22Rv1 (cell line): ENCODE measurements around the gene LCN1.
A peak's percentile ranks its signal among the peaks of the same experiment; 100 is the strongest.

Experiments used
- H3K27ac ChIP-seq: fragments of 450-650 bp; 2 replicates; pipeline ENCODE4 v1.5.1; 2017
- ZFX ChIP-seq: fragments of 450-650 bp; IDR thresholded peaks from 2 replicates; pipeline ENCODE4 v1.6.1; 2017; ENCODE audit warnings: antibody characterized with exemption, borderline replicate concordance
- TF ChIP-seq, protein P1 (sequence below): fragments of 450-650 bp; IDR thresholded peaks from 2 replicates; pipeline ENCODE4 v1.5.1; 2017; ENCODE audit warnings: mild to moderate bottlenecking

LCN1 gene

DNA sequence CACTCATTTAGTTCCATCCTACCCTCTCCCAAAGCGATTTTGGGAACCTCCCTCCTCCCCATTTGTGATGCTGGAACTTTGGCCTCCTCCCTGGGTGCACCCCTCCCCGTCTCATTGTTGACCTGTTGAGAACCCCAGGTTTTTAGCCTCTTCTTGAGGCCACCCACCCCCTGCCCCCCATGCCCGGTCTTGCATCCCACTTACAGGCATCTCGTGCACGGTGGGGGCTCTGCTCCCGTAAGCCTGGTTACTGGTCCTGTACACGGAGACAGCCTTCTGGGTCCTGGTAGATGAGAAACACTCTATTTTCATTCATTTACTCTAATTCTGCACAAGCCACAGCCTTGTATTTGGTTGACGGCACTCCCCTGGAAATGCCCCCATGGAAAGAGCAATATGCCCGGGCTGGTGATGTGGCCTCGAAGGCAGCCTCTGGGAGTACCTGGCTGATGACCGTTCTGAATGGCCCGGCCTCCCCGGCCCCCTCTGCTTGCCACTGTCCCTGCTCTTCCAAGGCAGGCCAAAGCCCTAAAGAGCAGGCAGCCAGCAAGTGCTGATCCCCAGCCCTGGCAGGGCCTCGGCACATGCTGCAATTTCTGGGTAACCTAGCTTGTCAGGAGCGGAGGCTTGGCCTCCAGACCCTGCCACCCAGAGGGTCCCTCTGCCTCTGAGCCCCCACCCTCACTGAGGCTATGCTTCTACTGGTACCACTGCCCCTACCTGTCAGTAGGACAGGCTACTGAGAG, 22.7 kb upstream of the LCN1 start:
- TF ChIP-seq, protein P1, sequence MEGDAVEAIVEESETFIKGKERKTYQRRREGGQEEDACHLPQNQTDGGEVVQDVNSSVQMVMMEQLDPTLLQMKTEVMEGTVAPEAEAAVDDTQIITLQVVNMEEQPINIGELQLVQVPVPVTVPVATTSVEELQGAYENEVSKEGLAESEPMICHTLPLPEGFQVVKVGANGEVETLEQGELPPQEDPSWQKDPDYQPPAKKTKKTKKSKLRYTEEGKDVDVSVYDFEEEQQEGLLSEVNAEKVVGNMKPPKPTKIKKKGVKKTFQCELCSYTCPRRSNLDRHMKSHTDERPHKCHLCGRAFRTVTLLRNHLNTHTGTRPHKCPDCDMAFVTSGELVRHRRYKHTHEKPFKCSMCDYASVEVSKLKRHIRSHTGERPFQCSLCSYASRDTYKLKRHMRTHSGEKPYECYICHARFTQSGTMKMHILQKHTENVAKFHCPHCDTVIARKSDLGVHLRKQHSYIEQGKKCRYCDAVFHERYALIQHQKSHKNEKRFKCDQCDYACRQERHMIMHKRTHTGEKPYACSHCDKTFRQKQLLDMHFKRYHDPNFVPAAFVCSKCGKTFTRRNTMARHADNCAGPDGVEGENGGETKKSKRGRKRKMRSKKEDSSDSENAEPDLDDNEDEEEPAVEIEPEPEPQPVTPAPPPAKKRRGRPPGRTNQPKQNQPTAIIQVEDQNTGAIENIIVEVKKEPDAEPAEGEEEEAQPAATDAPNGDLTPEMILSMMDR: no peak
- TF ChIP-seq ZFX: no peak
- no peak overlapping the region for H3K27ac ChIP-seq

DNA sequence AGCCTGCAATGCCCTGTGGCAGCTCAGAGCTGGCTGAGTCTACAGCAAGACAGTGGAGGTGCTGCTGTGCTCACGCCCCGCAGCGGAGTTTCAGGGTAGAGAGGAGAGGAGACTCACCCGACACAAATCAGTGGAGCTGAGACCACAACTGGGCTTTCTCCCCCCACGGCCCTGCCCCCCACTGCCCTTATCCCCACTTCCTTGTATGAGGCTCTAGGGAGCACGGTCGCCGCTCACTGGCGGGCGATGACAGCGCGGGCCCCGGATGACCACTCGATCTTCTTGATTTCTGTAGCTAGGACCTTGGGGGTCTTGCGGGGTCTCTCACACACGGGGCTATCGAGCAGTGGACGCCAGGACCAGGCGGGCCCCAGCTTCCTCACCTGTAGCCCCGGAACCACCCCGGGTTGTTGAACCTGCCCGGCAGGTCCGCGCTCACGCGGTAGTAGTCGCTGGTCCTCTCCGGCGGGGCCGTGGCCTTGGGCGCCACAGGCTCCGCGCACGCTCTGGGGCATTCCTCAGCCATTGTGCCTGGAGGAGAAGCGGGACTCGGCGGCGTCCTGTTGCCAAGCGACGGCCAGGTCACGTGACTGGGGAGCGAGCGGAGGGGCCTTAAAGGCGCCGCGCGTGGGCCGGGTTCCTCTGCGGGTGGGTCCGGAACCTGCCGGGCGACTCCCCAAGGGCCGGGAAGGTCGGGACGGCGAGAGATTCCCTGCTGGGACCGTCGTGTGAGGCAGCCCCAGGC, 21.7 kb upstream of the LCN1 start:
- H3K27ac ChIP-seq: peak overlapping the region; percentile 77
- no peak for TF ChIP-seq ZFX
- TF ChIP-seq, protein P1: no peak

DNA sequence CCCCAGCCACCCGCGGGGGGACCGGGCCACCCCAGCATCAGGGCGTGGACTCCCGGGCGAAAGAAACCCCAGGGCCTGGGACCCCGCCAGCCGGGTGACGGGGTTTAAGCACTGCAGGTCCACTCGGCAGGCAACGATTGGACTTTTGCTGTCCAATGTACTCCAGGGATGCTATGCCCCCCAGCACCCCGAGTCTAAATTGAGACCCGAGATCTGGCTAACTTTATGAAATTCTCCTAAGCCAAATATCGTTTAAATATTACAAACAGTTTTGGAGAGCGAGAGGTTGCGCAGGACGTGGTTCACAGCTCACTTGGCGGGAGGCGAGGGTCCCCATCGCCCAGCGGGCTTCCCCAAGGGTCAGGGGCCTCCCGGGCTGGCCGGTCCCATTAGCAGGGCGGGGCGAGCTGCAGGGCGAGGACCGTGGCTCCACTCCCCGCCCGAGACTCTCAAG, 21.1 kb upstream of the LCN1 start:
- TF ChIP-seq, protein P1: no peak
- TF ChIP-seq ZFX: no peak
- H3K27ac ChIP-seq: peak overlapping the region; percentile 77

DNA sequence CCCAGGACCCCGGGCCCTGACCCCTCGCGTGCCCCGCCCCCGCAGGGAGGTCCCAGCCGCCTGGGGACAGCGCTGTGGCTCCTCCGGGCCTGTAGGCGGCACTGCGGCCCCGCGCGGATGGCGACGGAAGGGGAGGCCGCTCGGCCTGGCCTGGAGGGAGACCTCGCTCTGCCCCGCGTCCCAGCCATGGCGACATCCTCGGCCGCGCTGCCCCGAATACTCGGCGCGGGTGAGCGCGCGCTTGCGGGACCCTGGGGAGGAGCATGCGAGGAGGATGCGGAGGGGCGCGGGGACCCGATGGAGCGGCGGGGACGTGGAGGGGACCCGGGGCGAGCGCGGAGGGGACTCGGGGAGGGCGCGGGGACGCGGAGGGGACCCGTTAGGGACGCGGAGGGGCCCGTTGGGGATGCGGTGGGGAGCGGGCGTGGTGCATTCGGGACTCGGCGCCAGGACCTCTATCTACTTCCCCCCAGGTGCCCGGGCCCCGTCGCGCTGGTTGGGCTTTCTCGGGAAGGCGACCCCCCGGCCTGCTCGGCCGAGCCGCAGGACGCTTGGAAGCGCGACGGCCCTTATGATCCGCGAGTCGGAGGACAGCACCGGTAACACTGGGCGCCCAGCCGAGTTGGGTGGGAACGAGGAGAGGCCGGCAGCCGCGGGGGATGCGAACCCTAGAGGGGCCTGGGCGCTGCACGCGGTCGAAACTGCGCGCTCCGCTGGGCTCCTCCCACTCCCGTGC, 20.5 kb upstream of the LCN1 start, which contains the start of gene MRPS2:
Gene MRPS2, plus strand, starts transcription at position 158 of the 736 bp plus-strand sequence. Its CDS starts 29 bp downstream, at position 187.
- peak within 1 kb of the TSS; percentile 77 for H3K27ac ChIP-seq
- no peak for TF ChIP-seq ZFX
- TF ChIP-seq, protein P1: peak; percentile 97

DNA sequence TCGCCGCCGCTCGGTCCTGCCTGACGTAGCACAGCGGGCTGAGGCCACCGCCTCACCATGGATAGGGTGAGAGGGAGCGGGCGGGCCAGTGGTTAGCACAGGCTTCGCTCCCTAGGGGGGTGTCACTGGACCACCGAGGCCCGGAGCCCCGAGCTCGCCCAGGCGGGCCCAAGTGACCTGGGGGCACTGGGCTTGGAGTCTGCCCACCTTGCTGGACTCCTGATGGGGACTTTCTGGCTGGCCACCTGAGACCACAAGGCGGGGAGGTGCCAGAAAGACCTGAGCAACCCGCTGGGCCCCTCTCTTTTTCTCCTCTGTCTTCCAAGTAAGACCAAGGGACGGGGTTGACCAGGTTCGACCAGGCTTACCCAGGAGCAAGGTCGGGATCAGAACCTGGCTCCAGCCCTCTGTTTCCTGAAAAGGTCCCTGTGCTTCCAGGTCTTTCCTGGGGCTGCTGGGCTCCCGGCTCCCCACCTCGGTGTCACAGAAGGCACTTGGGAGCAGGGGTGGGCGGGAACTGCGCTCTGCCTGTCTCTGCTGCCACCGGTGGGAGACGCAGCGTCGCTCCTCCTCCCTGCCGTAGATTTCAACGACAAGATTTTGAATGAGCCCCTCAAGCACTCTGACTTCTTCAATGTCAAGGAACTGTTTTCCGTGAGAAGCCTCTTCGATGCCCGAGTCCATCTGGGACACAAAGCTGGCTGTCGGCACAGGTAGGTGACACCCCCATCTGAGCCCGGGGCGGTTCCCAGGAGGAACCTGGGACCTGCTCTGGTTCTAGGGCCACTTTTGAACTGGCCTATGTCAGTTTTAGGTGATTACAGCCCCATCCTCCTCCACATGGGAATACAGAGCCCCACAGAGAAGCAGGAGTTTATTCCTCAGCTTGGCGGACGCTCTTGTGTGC, 19.7 kb upstream of the LCN1 start:
- no peak for TF ChIP-seq ZFX
- TF ChIP-seq, protein P1: no peak
- H3K27ac ChIP-seq: peak overlapping the region; percentile 77

DNA sequence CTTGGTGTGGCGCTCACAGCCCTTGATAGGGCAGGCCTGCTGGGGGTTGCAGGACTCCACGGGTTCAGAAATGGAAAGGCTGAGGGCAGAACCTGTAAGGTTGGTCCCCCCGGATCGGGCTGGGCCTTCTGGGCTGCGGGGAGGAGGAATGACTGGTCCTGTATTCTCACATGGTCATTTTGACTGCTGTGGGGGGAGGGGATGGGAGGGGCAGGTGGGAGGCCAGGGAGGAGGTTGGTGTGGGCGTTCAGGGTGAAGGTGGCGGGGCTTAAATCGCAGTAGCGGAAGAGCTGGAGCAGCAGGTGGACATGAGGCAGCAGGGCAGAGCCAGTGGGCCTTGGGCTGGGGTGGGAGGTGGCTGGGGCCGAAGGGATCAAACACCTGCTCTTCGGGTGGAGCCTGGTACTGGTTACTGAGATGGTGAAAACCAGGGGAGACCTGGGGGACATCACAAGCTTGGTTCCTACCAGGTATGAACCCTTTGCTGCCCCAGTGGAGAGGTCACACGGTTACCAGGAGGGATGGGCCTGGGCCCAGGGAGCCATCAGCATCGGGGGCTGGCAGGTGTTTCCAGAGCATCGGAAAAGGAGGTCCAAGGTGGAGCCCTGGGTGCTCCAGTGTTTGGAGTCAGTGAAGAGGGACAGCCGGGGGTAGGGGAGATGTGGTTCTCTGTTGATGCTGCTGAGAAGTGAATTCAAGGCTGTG, 18.9 kb upstream of the LCN1 start:
- H3K27ac ChIP-seq: no peak overlapping the region
- TF ChIP-seq, protein P1: no peak
- no peak for TF ChIP-seq ZFX
